Parietal lobe (tissue), 1 donor: ENCODE results near the gene LMNA. TPM values are rescaled to one million over a fixed set of nuclear protein-coding genes. Genes with fewer than 3 reads are reported as not detected.

Experiments used
- total RNA-seq: library from RNA; depleted of rRNA; stranded (reverse); fragments of >200 nt; gene quantifications from one replicate; pipeline ENCODE4 v1.2.3, GENCODE V29; 2014

LMNA gene
- 30.4 TPM for total RNA-seq

DNA sequence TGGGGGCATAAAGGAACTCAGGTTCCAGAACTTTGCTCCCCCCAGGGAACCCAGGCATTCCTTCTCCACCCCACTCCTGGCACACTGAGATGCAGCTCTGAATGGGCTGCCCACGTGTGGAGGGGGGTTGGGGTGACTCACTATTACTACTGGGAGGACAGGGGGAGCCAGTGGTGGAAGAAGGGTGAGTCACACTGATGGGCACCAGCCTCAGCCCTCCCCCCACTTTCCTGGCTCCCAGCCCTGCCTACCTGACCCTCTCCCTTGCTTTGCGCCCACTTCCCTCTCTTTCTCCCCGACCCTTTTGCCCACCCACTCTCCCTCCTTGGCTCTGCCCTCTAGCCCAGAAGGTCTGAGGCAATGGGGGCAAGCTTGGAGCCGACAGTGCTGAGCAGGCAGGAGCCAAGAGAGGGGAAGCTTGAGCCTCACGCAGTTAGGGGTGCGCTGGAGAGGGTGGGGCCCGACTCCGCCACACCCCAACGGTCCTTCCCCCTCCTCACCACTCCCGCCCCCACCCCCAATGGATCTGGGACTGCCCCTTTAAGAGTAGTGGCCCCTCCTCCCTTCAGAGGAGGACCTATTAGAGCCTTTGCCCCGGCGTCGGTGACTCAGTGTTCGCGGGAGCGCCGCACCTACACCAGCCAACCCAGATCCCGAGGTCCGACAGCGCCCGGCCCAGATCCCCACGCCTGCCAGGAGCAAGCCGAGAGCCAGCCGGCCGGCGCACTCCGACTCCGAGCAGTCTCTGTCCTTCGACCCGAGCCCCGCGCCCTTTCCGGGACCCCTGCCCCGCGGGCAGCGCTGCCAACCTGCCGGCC is at the start of gene LMNA:
TSS of gene LMNA (plus strand) at position 611 of the 818 bp plus-strand sequence. CDS start 208 bp downstream, outside the sequence.

DNA sequence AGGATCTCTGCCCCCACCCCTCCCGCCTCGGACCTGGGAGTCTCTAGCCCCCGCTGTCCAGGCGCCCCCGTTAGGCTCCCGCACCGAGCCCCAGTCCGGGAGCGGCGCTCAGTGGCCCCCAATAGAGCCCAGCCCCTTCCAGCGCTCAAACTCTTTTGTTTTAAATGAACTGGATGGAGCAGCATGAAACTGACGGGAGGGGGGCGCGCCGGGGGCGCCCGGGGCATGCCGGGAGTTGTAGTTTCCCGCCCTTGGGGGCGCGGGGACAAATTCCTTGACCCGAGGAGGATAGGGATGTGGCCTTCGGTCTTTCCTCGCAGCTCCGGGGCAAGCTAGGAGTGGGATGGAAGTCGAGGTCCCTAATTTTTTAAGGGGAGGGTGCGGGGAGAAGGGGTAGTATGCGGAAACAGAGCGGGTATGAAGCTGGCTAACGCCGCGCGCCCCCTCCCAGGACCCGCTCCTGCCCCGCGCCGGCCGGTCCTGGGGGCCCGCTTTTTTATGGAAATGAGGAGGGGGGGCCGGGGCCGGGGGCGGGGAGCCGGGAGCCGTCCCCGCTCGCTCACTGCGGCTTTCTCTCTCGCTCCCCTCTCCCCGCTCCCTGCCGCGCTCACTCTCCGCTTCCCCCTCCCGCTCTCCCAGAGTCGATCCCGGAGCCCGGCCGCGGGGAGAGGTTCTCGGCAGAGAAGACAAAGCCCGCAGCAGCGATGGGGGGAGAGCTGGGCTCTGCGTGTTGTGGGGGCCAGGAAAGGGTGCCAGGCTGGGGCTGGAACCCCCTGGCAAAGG is 32.0 kb upstream of the LMNA start, which contains the start of gene MEX3A:
TSS of gene MEX3A (minus strand) at position 157 of the 783 bp plus-strand sequence. CDS start 467 bp downstream, outside the sequence.

DNA sequence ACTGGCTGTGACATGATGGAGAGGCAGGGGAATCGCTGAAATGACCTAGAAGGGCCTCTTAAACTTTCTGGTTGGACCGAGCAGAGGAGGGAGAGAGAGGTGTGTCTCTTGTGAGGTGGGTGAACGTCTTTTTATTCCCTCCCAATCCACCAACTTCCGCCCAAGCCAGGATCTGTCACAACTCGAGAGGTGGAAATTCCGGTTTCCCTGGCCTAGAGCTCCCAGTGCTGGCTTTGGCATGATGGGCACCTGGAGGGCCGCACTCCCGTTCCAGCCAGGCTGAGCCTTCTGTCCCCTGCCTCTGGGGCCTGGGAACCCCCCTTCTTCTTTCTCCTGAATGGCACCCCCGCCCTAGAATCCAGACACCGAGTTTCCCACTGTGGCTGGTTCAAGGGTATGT is 38.9 kb downstream of the LMNA start, which contains the start of gene SEMA4A:
TSS of gene SEMA4A (plus strand) at position 224 of the 400 bp plus-strand sequence. CDS start 994 bp downstream, outside the sequence.

Other genes starting within 250 kb of the LMNA start
- gene RIT1, start 203.4 kb upstream of the LMNA start, total RNA-seq: 33.8 TPM
- gene KHDC4, start 180.3 kb upstream of the LMNA start, total RNA-seq: 61.7 TPM
- not detected for gene RXFP4, start 173.1 kb upstream of the LMNA start, total RNA-seq
- 185 TPM for gene ARHGEF2, start 136.2 kb upstream of the LMNA start, total RNA-seq
- 185 TPM for gene SSR2, start 93.8 kb upstream of the LMNA start, total RNA-seq
- gene UBQLN4, start 60.9 kb upstream of the LMNA start, total RNA-seq: 36.0 TPM
- gene LAMTOR2, start 59.9 kb upstream of the LMNA start, total RNA-seq: 33.2 TPM
- not detected for gene RAB25, start 53.6 kb upstream of the LMNA start, total RNA-seq
- gene MEX3A, start 32.2 kb upstream of the LMNA start, total RNA-seq: 69.5 TPM
- 34.4 TPM for gene SEMA4A, start 38.9 kb downstream of the LMNA start, total RNA-seq
- gene SLC25A44, start 79.4 kb downstream of the LMNA start, total RNA-seq: 18.5 TPM
- gene PMF1, start 98.3 kb downstream of the LMNA start, total RNA-seq: 34.1 TPM
- 1.9 TPM for gene BGLAP, start 127.5 kb downstream of the LMNA start, total RNA-seq
- gene PAQR6, start 133.3 kb downstream of the LMNA start, total RNA-seq: 6.6 TPM
- gene SMG5, start 168.1 kb downstream of the LMNA start, total RNA-seq: 50.1 TPM
- gene TMEM79, start 169.6 kb downstream of the LMNA start, total RNA-seq: 2.2 TPM
- 14.1 TPM for gene GLMP, start 181.0 kb downstream of the LMNA start, total RNA-seq
- gene VHLL, start 184.6 kb downstream of the LMNA start, total RNA-seq: 1.3 TPM
- gene CCT3, start 223.6 kb downstream of the LMNA start, total RNA-seq: 302 TPM
- gene TSACC, start 223.8 kb downstream of the LMNA start, total RNA-seq: not detected